ENCODE results near the gene CPNE1. TPM values are rescaled to one million over a fixed set of nuclear protein-coding genes. Genes with fewer than 3 reads are reported as not detected.

CPNE1 gene
- total RNA-seq, 1 experiment from 2014 or later, result 155 TPM

DNA sequence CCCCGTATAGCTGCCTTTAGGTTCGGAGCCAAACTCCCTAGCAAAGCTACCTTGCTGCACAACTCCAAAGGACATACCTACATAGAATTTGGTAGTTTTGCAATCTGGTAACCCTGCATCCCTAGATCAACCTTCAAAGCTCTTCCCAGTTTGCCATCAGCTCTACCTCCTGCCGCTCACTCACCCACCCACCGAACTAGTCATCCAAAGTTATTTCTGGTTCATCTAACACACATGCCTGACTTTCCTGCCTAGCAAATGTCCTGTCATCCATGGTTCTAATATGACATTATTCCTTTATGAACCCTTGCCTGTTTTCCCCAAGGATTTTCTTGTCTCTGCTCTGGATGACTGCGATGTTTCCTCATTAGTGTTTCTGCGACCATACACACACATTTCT is 27.4 kb downstream of the CPNE1 start:
- DNase-seq, result no peak
- Histone ChIP-seq H3K4ac (ENCODE audit: low read depth, low read length) (no peak overlapping the region), H3T11ph (ENCODE audit: low read length) (no peak overlapping the region), H3K14ac (ENCODE audit: insufficient read depth, low read length) (no peak overlapping the region), H4K20me1 (ENCODE audit: control insufficient read depth, insufficient read depth, insufficient read length) (no peaks in the 10 kb centered on the region), H2BK5ac (ENCODE audit: insufficient read length, low read length) (no peak overlapping the region), H3K23ac (ENCODE audit: insufficient read length, low read depth, low read length) (no peak overlapping the region), H3K9me3 (ENCODE audit: control insufficient read depth, low read depth, low read length) (no peaks in the 10 kb centered on the region), H4K91ac (ENCODE audit: insufficient read length, low read depth, low read length) (no peak overlapping the region), H3K4me2 (ENCODE audit: insufficient read depth, insufficient read length, low read length) (no peak overlapping the region), H2BK120ac (ENCODE audit: low read depth, low read length, poor library complexity, severe bottlenecking) (no peak overlapping the region), H4K8ac (replicated peaks; ENCODE audit: insufficient read length, low read depth, low read length) (no peak overlapping the region), H3K23me2 (ENCODE audit: insufficient read length, low read depth, low read length, poor library complexity, severe bottlenecking) (no peaks in the 10 kb centered on the region), H2BK12ac (ENCODE audit: insufficient read length, low read depth, low read length) (no peak overlapping the region), H2BK15ac (ENCODE audit: low read depth, low read length) (no peak overlapping the region), H2AK5ac (ENCODE audit: insufficient read length, low read length) (no peak overlapping the region), H3K9ac (ENCODE audit: extremely low read depth, insufficient read length, low read length) (no peak overlapping the region), H4K5ac (ENCODE audit: insufficient read length, low read depth, low read length) (no peak overlapping the region), H3K27me3 (ENCODE audit: insufficient read depth, low read length) (no peaks in the 10 kb centered on the region), H3K27ac (ENCODE audit: insufficient read length, low read depth, low read length) (no peak overlapping the region), H3K56ac (ENCODE audit: insufficient read length, low read depth, low read length) (no peak overlapping the region), H2AFZ (ENCODE audit: low read length) (no peak overlapping the region), H3K79me1 (ENCODE audit: insufficient read depth, low read depth, low read length, poor library complexity, severe bottlenecking) (peaks cover 6% of the 10 kb centered on the region), H3K4me1 (ENCODE audit: insufficient read depth, low read length) (peaks cover 1% of the 10 kb centered on the region; the same call in 1 of the 2 replicates), H3K18ac (ENCODE audit: insufficient read length, low read depth, low read length) (no peak overlapping the region), H2BK20ac (ENCODE audit: low read depth, low read length, poor library complexity, severe bottlenecking) (no peak overlapping the region), H3K79me2 (ENCODE audit: insufficient read depth, low read length) (peaks cover 6% of the 10 kb centered on the region; the same call in 1 of the 2 replicates)
- TF ChIP-seq, protein P1, sequence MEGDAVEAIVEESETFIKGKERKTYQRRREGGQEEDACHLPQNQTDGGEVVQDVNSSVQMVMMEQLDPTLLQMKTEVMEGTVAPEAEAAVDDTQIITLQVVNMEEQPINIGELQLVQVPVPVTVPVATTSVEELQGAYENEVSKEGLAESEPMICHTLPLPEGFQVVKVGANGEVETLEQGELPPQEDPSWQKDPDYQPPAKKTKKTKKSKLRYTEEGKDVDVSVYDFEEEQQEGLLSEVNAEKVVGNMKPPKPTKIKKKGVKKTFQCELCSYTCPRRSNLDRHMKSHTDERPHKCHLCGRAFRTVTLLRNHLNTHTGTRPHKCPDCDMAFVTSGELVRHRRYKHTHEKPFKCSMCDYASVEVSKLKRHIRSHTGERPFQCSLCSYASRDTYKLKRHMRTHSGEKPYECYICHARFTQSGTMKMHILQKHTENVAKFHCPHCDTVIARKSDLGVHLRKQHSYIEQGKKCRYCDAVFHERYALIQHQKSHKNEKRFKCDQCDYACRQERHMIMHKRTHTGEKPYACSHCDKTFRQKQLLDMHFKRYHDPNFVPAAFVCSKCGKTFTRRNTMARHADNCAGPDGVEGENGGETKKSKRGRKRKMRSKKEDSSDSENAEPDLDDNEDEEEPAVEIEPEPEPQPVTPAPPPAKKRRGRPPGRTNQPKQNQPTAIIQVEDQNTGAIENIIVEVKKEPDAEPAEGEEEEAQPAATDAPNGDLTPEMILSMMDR (conservative IDR thresholded peaks at IDR 0.05), result no peak
- H3K36me3 Mint-ChIP-seq (ENCODE audit: insufficient read depth in 1 of 3, low read depth in 3 of 3), result peaks cover 2 to 5% (median 5%) of the 10 kb centered on the region in 3 experiments; a peak in 6 of 7 replicates
- peaks cover 25 to 27% of the 10 kb centered on the region in 2 experiments for H3K4me1 Mint-ChIP-seq
- no peaks in the 10 kb centered on the region for H3K9me3 Mint-ChIP-seq
- peak overlapping the region in 1 of 3 experiments; percentile 1; a peak in 1 of 7 replicates for H3K27ac Mint-ChIP-seq
- no CpG with 5 or more reads among the region's 6 CpGs for WGBS (ENCODE audit: extremely low coverage, insufficient read length, low lambda C conversion rate)
- H3K4me3 Mint-ChIP-seq, result no peak overlapping the region
- H3K27me3 Mint-ChIP-seq (ENCODE audit: low read depth), result no peaks in the 10 kb centered on the region

Data from H9 (cell line).